Breast epithelium (tissue), 4 donors: Measurements from ENCODE around the gene RCAN1. TPM values are rescaled to one million over a fixed set of nuclear protein-coding genes. Genes with fewer than 3 reads are reported as not detected.
"Not testable (repeated sequence)": the region's sequence is repeated elsewhere in the genome, so short reads cannot be mapped to it uniquely, and the experiment has no call there.

Source experiments
- DNase-seq, 2 donors: peaks; one replicate each; pipeline ENCODE4 v3.0.0-alpha.2; 2019; ENCODE audit warnings: low spot score in 2 of 2
- H3K27ac ChIP-seq, 2 donors: fragments of 200-600 bp; sonication (generic) in 1 of 2; one replicate each; pipeline ENCODE4 v1.5.1; 2016 to 2019; ENCODE audit warnings: mild to moderate bottlenecking in 1 of 2
- H3K27me3 ChIP-seq, 2 donors: fragments of 200-600 bp; sonication (generic) in 1 of 2; one replicate each; pipeline versions ENCODE4 v1.5.1 to v1.6.0; 2017 to 2019; ENCODE audit warnings: control low read depth in 1 of 2, mild to moderate bottlenecking in 1 of 2
- H3K36me3 ChIP-seq: fragments of 200-600 bp; one replicate; pipeline ENCODE4 v1.5.1; 2019
- H3K4me1 ChIP-seq, 2 donors: fragments of 200-600 bp; sonication (generic); one replicate each; pipeline ENCODE4 v1.5.1; 2016 to 2019; ENCODE audit warnings: control low read depth in 1 of 2
- H3K4me3 ChIP-seq, 3 donors: fragments of 200-600 bp; sonication (generic); 1 replicate in 2 of 3; 2 replicates in 1 of 3; pipeline ENCODE4 v1.5.1; 2016 to 2019; ENCODE audit warnings: mild to moderate bottlenecking in 3 of 3, moderate library complexity in 2 of 3
- H3K9me3 ChIP-seq, 2 donors: fragments of 200-600 bp; sonication (generic) in 1 of 2; one replicate each; pipeline ENCODE4 v1.5.1; 2016 to 2019; ENCODE audit warnings: control low read depth in 1 of 2
- CTCF ChIP-seq, 3 donors: fragments of 450-650 bp; IDR thresholded peaks; one replicate each; pipeline ENCODE4 v1.5.1; 2016 to 2017; ENCODE audit warnings: antibody characterized with exemption in 3 of 3, mild to moderate bottlenecking in 3 of 3, moderate library complexity in 3 of 3
- POLR2A ChIP-seq: fragments of 450-650 bp; IDR thresholded peaks from one replicate; pipeline ENCODE4 v1.6.1; 2016; ENCODE audit warnings: antibody characterized with exemption, mild to moderate bottlenecking, moderate library complexity
- POLR2AphosphoS5 ChIP-seq, 3 donors: sonication (generic); formaldehyde crosslinking; IDR thresholded peaks; one replicate each; pipeline ENCODE4 v1.6.1; 2017; ENCODE audit warnings: antibody characterized with exemption in 3 of 3
- intact Hi-C: fragments of 100-400 bp; cut with DNase I; formaldehyde crosslinking; loops from one replicate; pipeline ENCODE4 v1.15.1; 2023; ENCODE audit warnings: low total_unique reads
- total RNA-seq, 3 donors: library from RNA; depleted of rRNA; stranded (reverse); fragments of >200 nt; gene quantifications; one replicate each; pipeline ENCODE4 v1.1.0, GENCODE V29; 2016

Gene RCAN1
- total RNA-seq, 3 donors from 2014 or later, result 30.1 to 73.0 (median 47.9) TPM

GRCh38 chr21:34501716-34502115, 113.2 kb downstream of the RCAN1 start:
- DNase-seq, result no peak
- intact Hi-C loops, result no loop called here
- H3K27ac ChIP-seq, result no peak overlapping the region
- H3K27me3 ChIP-seq, result no peaks in the 10 kb centered on the region
- H3K9me3 ChIP-seq, result peaks cover 6 to 10% of the 10 kb centered on the region in 2 donors
- no peaks in the 10 kb centered on the region for H3K4me1 ChIP-seq
- TF ChIP-seq POLR2A, result no peak
- TF ChIP-seq POLR2AphosphoS5 (IDR thresholded peaks at IDR 0.05), result no peak
- no peak for TF ChIP-seq CTCF (IDR thresholded peaks at IDR 0.05)
- no peak overlapping the region for H3K4me3 ChIP-seq
- no peaks in the 10 kb centered on the region for H3K36me3 ChIP-seq

DNA sequence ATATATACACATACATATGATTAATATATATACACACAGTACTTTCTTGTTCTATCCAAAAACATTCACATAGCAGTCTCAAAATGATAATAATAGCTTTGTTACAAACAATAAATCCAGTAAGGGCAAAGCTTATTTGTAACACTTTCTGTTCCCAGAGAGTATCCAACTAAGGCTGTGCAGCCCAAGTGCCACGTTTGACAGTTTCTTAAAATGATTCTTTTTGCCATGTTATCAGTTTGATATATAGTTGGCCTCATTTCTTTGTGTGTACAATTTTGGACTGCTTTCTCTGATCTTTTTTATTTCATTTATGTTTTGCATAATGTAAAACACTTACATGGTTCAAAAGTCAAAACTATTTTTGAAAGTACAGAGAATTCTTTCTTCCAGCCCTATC, 114.7 kb downstream of the RCAN1 start:
- DNase-seq, result no peak
- Histone ChIP-seq H3K9me3 (peaks cover 6 to 10% of the 10 kb centered on the region in 2 donors), H3K27ac (no peak overlapping the region), H3K4me3 (no peak overlapping the region), H3K4me1 (no peaks in the 10 kb centered on the region), H3K27me3 (no peaks in the 10 kb centered on the region), H3K36me3 (no peaks in the 10 kb centered on the region)
- intact Hi-C loops, result no loop called here
- TF ChIP-seq POLR2A (no peak), CTCF (IDR thresholded peaks at IDR 0.05) (no peak), POLR2AphosphoS5 (IDR thresholded peaks at IDR 0.05) (no peak)

DNA sequence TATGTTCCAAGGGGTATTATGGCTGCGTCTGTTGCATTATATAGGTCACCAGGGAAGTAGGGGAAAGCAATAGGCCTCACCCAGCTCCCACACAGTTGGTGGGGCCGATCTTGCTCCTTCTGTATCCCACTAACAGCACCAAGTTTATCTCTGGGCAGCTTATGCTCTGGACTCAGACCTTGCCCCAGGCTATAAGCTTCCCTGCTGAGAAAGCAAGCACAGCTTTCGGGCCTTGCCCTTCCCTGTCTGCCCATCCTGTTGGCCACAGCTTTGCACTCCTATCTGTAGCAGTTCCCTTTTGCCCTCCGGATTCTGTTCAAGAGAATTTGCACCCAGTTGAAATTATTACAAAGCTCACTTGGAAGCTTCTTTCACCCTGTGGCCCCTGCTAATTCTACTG, 115.8 kb downstream of the RCAN1 start:
- Histone ChIP-seq H3K36me3 (no peaks in the 10 kb centered on the region), H3K9me3 (peaks cover 6 to 10% of the 10 kb centered on the region in 2 donors), H3K27ac (no peak overlapping the region), H3K4me3 (no peak overlapping the region), H3K4me1 (no peaks in the 10 kb centered on the region), H3K27me3 (no peaks in the 10 kb centered on the region)
- intact Hi-C loops, result no loop called here
- DNase-seq, result no peak
- no peak for TF ChIP-seq POLR2AphosphoS5 (IDR thresholded peaks at IDR 0.05)
- no peak for TF ChIP-seq CTCF (IDR thresholded peaks at IDR 0.05)
- no peak for TF ChIP-seq POLR2A

- no peak for TF ChIP-seq POLR2A
- no peak for TF ChIP-seq POLR2AphosphoS5 (IDR thresholded peaks at IDR 0.05)
- no peak for TF ChIP-seq CTCF (IDR thresholded peaks at IDR 0.05)
- DNase-seq, result peak in 1 of 2 donors; percentile 49
- intact Hi-C loops, result no loop called here
- Histone ChIP-seq H3K9me3 (peaks cover 6 to 10% of the 10 kb centered on the region in 2 donors), H3K27ac (no peak overlapping the region), H3K4me3 (no peak overlapping the region), H3K4me1 (no peaks in the 10 kb centered on the region), H3K27me3 (no peaks in the 10 kb centered on the region), H3K36me3 (no peaks in the 10 kb centered on the region)
Observed at GRCh38 chr21:34498623-34499022, 116.3 kb downstream of the RCAN1 start.

DNA sequence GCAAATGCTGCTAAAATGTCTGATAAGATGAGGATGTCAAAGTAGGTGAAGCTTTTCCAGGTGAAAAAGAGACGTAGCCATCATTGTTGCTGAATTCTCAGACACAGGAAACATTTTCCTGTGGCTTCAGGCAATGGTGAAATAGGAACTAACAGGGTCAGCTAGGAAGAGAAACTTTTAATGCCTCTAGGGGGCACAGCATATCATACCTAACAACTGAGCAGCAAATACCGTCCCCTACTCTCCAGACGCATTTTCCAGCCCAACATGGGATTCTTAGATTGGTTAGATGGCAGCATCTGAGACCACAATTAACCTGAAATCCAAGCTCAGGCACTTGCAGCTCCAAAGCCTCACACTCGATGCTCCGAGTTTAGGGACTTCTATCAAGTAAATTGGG, 131.1 kb downstream of the RCAN1 start:
- H3K27ac ChIP-seq, intact Hi-C loops, DNase-seq, H3K9me3 ChIP-seq, H3K36me3 ChIP-seq, H3K27me3 ChIP-seq, H3K4me1 ChIP-seq, H3K4me3 ChIP-seq: not testable (repeated sequence)

- H3K4me1 ChIP-seq, H3K27ac ChIP-seq, H3K36me3 ChIP-seq, H3K4me3 ChIP-seq, H3K9me3 ChIP-seq, intact Hi-C loops, H3K27me3 ChIP-seq, DNase-seq: not testable (repeated sequence)
Observed at GRCh38 chr21:34483435-34483834, 131.5 kb downstream of the RCAN1 start.

- intact Hi-C loops, H3K4me3 ChIP-seq, H3K4me1 ChIP-seq, H3K36me3 ChIP-seq, H3K9me3 ChIP-seq, DNase-seq, H3K27ac ChIP-seq, H3K27me3 ChIP-seq: not testable (repeated sequence)
Observed at GRCh38 chr21:34467333-34467732, 147.6 kb downstream of the RCAN1 start.
